Measurements from ENCODE around the gene CCDC192.

- TF ChIP-seq CTCF (IDR thresholded peaks at IDR 0.05), result no peak
- no peak for TF ChIP-seq POLR2A (IDR thresholded peaks at IDR 0.05)
Measured at GRCh38 chr5:127886081-127886480, 182.9 kb downstream of the CCDC192 start.
